Measurements from ENCODE around the gene IQCE. TPM values are rescaled to one million over a fixed set of nuclear protein-coding genes. Genes with fewer than 3 reads are reported as not detected.
"Not testable (repeated sequence)": the region's sequence is repeated elsewhere in the genome, so short reads cannot be mapped to it uniquely, and the experiment has no call there.

Gene IQCE
- total and polyA plus RNA-seq, 10 of the 15 experiments (the other 5 are each of a cell fraction or from before 2014, with no cell fraction given) = 0.37 to 8.1 (median 3.7) TPM

DNA sequence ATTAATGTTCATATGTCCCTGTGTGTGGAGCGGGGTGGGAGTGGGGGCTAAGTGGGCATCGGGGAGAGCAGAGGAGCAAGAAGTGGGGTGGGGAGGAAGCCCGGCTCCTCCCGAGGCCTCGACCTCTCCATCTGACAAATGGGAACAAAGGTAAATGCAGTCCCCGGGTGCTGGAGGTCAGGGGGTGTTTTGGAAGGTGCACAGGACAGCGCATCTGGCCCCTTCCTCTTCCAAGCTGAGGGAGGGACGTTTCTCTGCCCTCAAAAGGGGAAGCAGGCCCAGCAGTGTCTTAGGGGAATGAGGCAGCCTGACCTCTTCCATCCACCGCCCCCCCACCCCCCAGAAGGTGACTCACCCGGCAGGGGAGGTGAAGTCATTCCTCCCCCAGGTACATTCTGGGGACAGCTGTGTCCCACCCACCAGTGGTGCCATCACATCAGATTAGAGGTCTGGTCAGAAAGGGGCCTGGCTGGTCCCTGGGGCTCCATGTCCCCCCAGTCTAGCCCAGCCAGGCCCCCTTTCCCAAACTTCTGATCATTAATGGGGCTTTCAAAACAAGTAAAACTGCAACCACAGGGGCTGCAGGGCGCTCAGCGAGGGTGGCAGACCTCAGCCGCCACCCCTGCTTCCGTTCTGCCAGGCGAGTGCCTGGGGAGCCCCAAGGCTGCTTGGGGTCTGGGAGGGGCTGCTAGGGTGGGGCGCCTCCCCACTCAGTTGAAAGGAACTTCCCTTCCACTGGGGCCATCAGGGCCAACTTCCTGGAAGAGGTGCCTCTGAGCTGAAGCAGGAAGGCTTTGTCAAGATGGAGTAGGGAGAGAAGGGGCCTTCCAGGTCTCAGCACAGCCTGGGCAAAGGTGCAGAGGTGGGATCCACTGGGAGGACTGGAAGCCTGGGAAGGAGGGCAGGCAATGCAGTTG, 28.4 kb upstream of the IQCE start (continued):
- TF ChIP-seq ATF7 (IDR thresholded peaks at IDR 0.05; ENCODE audit: low read depth) (peak; percentile 82), PAX5 (IDR thresholded peaks at IDR 0.05; ENCODE audit: borderline replicate concordance, low read depth, low read length) (no peak), STAT3 (IDR thresholded peaks at IDR 0.05; ENCODE audit: low read depth, low read length) (no peak), CHD4 (IDR thresholded peaks at IDR 0.05) (no peak), NR2F1 (conservative IDR thresholded peaks at IDR 0.05) (peak; percentile 84; the same call in 1 of the 2 replicates), TARDBP (IDR thresholded peaks at IDR 0.05; ENCODE audit: borderline replicate concordance) (0 out of 2 replicates have a peak, but pooled peaks have one; percentile 15), CREM (IDR thresholded peaks at IDR 0.05; ENCODE audit: low read depth) (peak; percentile 39; the same call in 1 of the 2 replicates), DPF2 (IDR thresholded peaks at IDR 0.05) (peak; percentile 47; the same call in 1 of the 2 replicates), MXI1 (IDR thresholded peaks at IDR 0.05; ENCODE audit: low read depth, low read length) (no peak), IKZF2 (IDR thresholded peaks at IDR 0.05) (0 out of 4 replicates have a peak, but pooled peaks of 1 of the 2 experiments have one; percentile 15), GATAD2B (conservative IDR thresholded peaks at IDR 0.05; ENCODE audit: low read depth) (no peak), TCF12 (IDR thresholded peaks at IDR 0.05; ENCODE audit: low read depth, low read length) (peak; percentile 27; the same call in 1 of the 2 replicates)
- TF ChIP-seq, protein P1, sequence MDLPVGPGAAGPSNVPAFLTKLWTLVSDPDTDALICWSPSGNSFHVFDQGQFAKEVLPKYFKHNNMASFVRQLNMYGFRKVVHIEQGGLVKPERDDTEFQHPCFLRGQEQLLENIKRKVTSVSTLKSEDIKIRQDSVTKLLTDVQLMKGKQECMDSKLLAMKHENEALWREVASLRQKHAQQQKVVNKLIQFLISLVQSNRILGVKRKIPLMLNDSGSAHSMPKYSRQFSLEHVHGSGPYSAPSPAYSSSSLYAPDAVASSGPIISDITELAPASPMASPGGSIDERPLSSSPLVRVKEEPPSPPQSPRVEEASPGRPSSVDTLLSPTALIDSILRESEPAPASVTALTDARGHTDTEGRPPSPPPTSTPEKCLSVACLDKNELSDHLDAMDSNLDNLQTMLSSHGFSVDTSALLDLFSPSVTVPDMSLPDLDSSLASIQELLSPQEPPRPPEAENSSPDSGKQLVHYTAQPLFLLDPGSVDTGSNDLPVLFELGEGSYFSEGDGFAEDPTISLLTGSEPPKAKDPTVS (IDR thresholded peaks at IDR 0.05; ENCODE audit: low read depth, low read length) = no peak
- TF ChIP-seq, protein P2, sequence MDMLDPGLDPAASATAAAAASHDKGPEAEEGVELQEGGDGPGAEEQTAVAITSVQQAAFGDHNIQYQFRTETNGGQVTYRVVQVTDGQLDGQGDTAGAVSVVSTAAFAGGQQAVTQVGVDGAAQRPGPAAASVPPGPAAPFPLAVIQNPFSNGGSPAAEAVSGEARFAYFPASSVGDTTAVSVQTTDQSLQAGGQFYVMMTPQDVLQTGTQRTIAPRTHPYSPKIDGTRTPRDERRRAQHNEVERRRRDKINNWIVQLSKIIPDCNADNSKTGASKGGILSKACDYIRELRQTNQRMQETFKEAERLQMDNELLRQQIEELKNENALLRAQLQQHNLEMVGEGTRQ (IDR thresholded peaks at IDR 0.05; ENCODE audit: borderline replicate concordance, low read depth, low read length) = no peak
- TF ChIP-seq, protein P3, sequence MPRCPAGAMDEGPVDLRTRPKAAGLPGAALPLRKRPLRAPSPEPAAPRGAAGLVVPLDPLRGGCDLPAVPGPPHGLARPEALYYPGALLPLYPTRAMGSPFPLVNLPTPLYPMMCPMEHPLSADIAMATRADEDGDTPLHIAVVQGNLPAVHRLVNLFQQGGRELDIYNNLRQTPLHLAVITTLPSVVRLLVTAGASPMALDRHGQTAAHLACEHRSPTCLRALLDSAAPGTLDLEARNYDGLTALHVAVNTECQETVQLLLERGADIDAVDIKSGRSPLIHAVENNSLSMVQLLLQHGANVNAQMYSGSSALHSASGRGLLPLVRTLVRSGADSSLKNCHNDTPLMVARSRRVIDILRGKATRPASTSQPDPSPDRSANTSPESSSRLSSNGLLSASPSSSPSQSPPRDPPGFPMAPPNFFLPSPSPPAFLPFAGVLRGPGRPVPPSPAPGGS (IDR thresholded peaks at IDR 0.05; ENCODE audit: borderline replicate concordance, insufficient read depth, low read depth, low read length, poor library complexity, severe bottlenecking) = no peak

DNA sequence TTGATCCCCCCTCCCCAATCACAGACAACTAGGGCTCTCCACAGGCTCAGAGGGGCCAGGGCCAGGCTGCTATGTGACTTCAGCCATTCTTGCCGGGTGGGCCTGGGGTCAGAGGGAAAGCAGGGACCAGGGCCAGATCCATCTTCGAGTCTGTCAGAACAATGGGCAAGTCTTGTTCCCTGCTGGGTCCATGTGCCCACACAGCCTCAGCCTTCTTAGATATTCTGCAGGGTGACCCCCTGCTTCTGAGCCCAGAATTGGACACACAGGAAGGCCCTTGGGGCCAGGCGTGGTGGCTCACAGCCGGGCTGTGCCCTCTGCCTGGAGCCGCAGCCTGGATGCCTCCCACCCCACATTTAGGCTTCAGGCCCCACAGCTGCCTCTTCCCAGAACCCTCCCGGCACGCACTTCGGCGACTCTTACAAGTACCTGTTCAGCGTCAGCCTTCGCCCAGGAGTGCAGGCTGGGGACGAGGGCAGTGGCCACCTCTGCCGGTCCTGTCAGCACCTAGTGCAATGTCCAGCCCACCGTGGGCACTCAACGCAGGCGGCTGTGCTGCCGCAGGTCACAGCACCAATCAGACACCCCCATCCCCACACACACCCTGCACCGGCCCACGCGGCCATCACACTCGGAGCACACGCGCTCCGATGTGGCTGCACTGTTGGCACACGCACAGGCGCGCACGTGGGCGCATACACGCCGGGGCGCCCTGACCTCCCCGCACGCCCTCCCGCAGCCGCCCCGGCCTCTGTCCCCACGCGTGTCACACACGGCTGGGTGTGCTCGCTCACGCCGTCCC, 27.6 kb upstream of the IQCE start:
- ATAC-seq; H3K36me3 ChIP-seq (ENCODE audit: control insufficient read depth in 2 of 2, insufficient read depth in 2 of 2, low read length in 1 of 2); H4K20me1 ChIP-seq (ENCODE audit: control insufficient read depth, insufficient read depth); in situ Hi-C loops (cut with MboI); H3K27me3 ChIP-seq (replicated peaks in 1 of 2; ENCODE audit: control insufficient read depth in 2 of 2, insufficient read depth in 2 of 2, low read length in 1 of 2); DNase-seq (ENCODE audit: low read depth, low spot score); FAIRE-seq; H3K79me2 ChIP-seq (ENCODE audit: control insufficient read depth, insufficient read depth, low read length); CTCF ChIA-PET; RAD21 ChIA-PET (ENCODE audit: unreplicated experiment); BruUV-seq (replicated peaks); H3K4me3 ChIP-seq; intact Hi-C loops (cut with micrococcal nuclease; ENCODE audit: unreplicated experiment); H3K9me3 ChIP-seq (replicated peaks; ENCODE audit: control insufficient read depth, insufficient read depth, low read length): not testable (repeated sequence)
- peak overlapping the region; percentile 50; the same call in 1 of the 2 replicates for H3K27ac ChIP-seq (ENCODE audit: control insufficient read depth, insufficient read depth)
- ChIA-PET POLR2A (interaction anchor here (0.5 to 2.3 kb wide), 3 partner anchors 10 to 90 kb away, joined by 3 to 8 read pairs (median 3); no protein-coding TSS in a partner anchor), SMC1A (ENCODE audit: uncharacterized antibody, unreplicated experiment) (interaction anchor here (1.7 to 2.8 kb wide), 2 partner anchors 20 to 36 kb away, joined by 7 to 8 read pairs; no protein-coding TSS in a partner anchor)
- 88% methylated on average over 21 of the region's 43 CpGs for WGBS (ENCODE audit: insufficient coverage, insufficient replicate concordance, low lambda C conversion rate, missing lambda C conversion rate)
- H2AFZ ChIP-seq (ENCODE audit: control insufficient read depth, low read depth, low read length) = peak overlapping the region; percentile 73
- peaks cover 29% of the 10 kb centered on the region for H3K4me1 ChIP-seq (ENCODE audit: control insufficient read depth, insufficient read depth, low read length)
- peak overlapping the region; percentile 16; the same call in 1 of the 2 replicates for H3K9ac ChIP-seq (ENCODE audit: control insufficient read depth, insufficient read depth, low read length)
- peak overlapping the region; percentile 82; the same call in 1 of the 2 replicates for H3K4me2 ChIP-seq (ENCODE audit: control insufficient read depth, insufficient read depth)
